K562 (cell line): ENCODE results near the gene ARL6IP1. TPM values are rescaled to one million over a fixed set of nuclear protein-coding genes. Genes with fewer than 3 reads are reported as not detected.
A peak's percentile ranks its signal among the peaks of the same experiment; 100 is the strongest.

Experiments used
- FOXM1 ChIP-seq, 2 experiments: fragments of 450-650 bp in 1 of 2; sonication (generic) in 1 of 2; formaldehyde crosslinking in 1 of 2; IDR thresholded peaks; 2 replicates each; pipeline versions ENCODE4 v1.6.1 to v1.9.0; 2017 to 2022; ENCODE audit warnings: low read depth in 2 of 2, mild to moderate bottlenecking in 2 of 2, missing genetic modification reagents in 1 of 2, moderate library complexity in 1 of 2
- HMG20A ChIP-seq: fragments of 450-650 bp; formaldehyde crosslinking; conservative IDR thresholded peaks from 2 replicates; pipeline ENCODE4 v1.4.0; 2020; ENCODE audit warnings: mild to moderate bottlenecking, mixed read lengths
- MAZ ChIP-seq, 2 experiments: fragments of 450-650 bp in 1 of 2; sonication (generic) in 1 of 2; formaldehyde crosslinking; IDR thresholded peaks in 1 of 2; conservative IDR thresholded peaks in 1 of 2; 2 replicates each; pipeline versions ENCODE4 v1.4.0 to v1.5.0; 2020; ENCODE audit warnings: mild to moderate bottlenecking in 1 of 2, missing genetic modification reagents in 1 of 2
- polyA plus RNA-seq, 8 experiments: library from polyadenylated mRNA; depleted of rRNA in 4 of 8; stranded (reverse) in 5 of 8; unstranded in 3 of 8; fragments of >200 nt; fragmentation: Nextera tagmentation in 2 of 8; fragmentation: Illumina TruSeq in 1 of 8; extraction: Ambion mirVana in 2 of 8; extraction: Trizol in 1 of 8; gene quantifications; 2 replicates each; pipeline versions ENCODE4 v1.2.1 to v1.2.3, GENCODE V29; 2011 to 2014; ENCODE audit warnings: inconsistent platforms in 1 of 8, missing spikeins in 1 of 8
- total RNA-seq, 7 experiments: library from RNA; depleted of rRNA in 6 of 7; stranded (reverse); fragments of >200 nt in 6 of 7; fragmentation: Illumina TruSeq in 2 of 7; extraction: Trizol in 2 of 7; gene quantifications; 2 replicates each; pipeline versions ENCODE4 v1.2.1 to v1.2.3, GENCODE V29; 2011 to 2021; ENCODE audit warnings: low replicate concordance in 1 of 7
- TF ChIP-seq, protein P1 (sequence below): fragments of 250-450 bp; sonication (Bioruptor Pico); IDR thresholded peaks from 2 replicates; pipeline ENCODE4 v1.5.0; 2021; ENCODE audit warnings: mild to moderate bottlenecking, borderline replicate concordance
- TF ChIP-seq, protein P2 (sequence below): sonication (generic); formaldehyde crosslinking; IDR thresholded peaks from 2 replicates; pipeline ENCODE4 v1.8.0; 2022; ENCODE audit warnings: mild to moderate bottlenecking, missing genetic modification reagents
- TF ChIP-seq, protein P3 (sequence below): sonication (generic); formaldehyde crosslinking; IDR thresholded peaks from 2 replicates; pipeline ENCODE4 v1.8.0; 2022; ENCODE audit warnings: missing genetic modification reagents, mild to moderate bottlenecking, moderate library complexity, borderline replicate concordance
- TF ChIP-seq, protein P4 (sequence below): fragments of 250-450 bp; sonication (Bioruptor Pico); IDR thresholded peaks from 2 replicates; pipeline ENCODE4 v1.8.0; 2021; ENCODE audit warnings: mild to moderate bottlenecking, moderate library complexity
- TF ChIP-seq, protein P5 (sequence below): fragments of 250-450 bp; sonication (Bioruptor Pico); IDR thresholded peaks from 2 replicates; pipeline ENCODE4 v1.5.0; 2021; ENCODE audit warnings: mild to moderate bottlenecking, moderate library complexity
- TF ChIP-seq, protein P6 (sequence below): fragments of 200-800 bp; sonication (Bioruptor generic); IDR thresholded peaks from 2 replicates; pipeline ENCODE4 v1.6.1; 2016; ENCODE audit warnings: missing genetic modification characterization, missing compliant biosample characterization

ARL6IP1 gene
- total and polyA plus RNA-seq, 9 of the 15 experiments (the other 6 are each of a cell fraction or from before 2014, with no cell fraction given) = 102 to 391 (median 162) TPM

DNA sequence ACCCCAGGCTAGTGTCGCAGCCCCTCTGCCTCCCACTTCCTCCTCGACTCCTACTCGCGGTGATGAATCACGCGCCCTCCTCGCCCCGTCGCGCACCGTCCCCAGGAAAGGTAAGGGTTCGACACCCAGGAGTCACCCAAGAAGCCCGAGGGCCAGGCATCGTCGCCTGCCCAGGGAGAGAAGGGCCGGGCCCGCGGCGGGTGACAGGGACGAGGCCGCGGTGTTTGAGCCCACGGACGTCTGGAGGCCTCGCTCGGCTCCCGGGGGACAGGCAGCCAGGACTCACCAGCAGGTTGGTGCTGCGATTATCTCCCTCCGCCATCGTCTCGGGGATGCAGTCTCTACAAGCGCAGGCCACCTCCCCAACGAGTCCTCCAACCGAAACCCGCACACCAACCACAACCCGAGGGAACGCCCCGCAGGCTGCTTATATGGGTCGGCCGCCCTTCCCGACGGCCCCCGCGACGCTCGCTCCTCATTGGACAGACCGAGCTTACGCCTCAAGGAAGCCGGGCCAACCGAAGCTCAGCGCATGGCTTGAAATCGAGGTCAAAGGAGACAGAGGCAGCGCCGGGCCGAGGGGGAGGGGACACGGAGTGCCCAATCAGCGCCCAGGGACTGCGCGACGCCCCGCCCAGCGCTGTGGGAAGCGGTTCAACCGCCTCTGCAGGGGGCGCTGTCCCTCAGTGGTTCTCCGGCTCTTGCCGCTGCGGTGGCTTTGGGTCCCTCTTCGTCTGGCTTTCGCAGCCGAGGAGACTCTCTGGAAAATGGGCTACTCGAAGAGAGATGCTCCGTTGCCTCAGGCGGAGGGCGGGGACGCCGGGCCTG, at the start of gene ARL6IP1 (continued):
- TF ChIP-seq, protein P1, sequence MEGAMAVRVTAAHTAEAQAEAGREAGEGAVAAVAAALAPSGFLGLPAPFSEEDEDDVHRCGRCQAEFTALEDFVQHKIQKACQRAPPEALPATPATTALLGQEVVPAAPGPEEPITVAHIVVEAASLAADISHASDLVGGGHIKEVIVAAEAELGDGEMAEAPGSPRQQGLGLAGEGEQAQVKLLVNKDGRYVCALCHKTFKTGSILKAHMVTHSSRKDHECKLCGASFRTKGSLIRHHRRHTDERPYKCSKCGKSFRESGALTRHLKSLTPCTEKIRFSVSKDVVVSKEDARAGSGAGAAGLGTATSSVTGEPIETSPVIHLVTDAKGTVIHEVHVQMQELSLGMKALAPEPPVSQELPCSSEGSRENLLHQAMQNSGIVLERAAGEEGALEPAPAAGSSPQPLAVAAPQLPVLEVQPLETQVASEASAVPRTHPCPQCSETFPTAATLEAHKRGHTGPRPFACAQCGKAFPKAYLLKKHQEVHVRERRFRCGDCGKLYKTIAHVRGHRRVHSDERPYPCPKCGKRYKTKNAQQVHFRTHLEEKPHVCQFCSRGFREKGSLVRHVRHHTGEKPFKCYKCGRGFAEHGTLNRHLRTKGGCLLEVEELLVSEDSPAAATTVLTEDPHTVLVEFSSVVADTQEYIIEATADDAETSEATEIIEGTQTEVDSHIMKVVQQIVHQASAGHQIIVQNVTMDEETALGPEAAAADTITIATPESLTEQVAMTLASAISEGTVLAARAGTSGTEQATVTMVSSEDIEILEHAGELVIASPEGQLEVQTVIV (CRISPR knock-in tag) = no peak
- TF ChIP-seq FOXM1 (IDR thresholded peaks at IDR 0.05; ENCODE audit: low read depth) (peak; percentile 100), FOXM1 (CRISPR knock-in tag; IDR thresholded peaks at IDR 0.05; ENCODE audit: low read depth) (peak; percentile 100), HMG20A (CRISPR knock-in tag) (no peak), MAZ (CRISPR knock-in tag; conservative IDR thresholded peaks at IDR 0.05 in 1 of 2, IDR thresholded peaks at IDR 0.05 in 1 of 2) (peak; percentile 83 to 84; a peak in 3 of 4 replicates)
- TF ChIP-seq, protein P2, sequence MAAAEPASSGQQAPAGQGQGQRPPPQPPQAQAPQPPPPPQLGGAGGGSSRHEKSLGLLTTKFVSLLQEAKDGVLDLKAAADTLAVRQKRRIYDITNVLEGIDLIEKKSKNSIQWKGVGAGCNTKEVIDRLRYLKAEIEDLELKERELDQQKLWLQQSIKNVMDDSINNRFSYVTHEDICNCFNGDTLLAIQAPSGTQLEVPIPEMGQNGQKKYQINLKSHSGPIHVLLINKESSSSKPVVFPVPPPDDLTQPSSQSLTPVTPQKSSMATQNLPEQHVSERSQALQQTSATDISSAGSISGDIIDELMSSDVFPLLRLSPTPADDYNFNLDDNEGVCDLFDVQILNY = peak; percentile 42; the same call in 1 of the 2 replicates
- TF ChIP-seq, protein P3, sequence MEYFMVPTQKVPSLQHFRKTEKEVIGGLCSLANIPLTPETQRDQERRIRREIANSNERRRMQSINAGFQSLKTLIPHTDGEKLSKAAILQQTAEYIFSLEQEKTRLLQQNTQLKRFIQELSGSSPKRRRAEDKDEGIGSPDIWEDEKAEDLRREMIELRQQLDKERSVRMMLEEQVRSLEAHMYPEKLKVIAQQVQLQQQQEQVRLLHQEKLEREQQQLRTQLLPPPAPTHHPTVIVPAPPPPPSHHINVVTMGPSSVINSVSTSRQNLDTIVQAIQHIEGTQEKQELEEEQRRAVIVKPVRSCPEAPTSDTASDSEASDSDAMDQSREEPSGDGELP (CRISPR knock-in tag) = peak; percentile 81
- TF ChIP-seq, protein P4, sequence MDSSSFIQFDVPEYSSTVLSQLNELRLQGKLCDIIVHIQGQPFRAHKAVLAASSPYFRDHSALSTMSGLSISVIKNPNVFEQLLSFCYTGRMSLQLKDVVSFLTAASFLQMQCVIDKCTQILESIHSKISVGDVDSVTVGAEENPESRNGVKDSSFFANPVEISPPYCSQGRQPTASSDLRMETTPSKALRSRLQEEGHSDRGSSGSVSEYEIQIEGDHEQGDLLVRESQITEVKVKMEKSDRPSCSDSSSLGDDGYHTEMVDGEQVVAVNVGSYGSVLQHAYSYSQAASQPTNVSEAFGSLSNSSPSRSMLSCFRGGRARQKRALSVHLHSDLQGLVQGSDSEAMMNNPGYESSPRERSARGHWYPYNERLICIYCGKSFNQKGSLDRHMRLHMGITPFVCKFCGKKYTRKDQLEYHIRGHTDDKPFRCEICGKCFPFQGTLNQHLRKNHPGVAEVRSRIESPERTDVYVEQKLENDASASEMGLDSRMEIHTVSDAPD (CRISPR knock-in tag) = no peak
- TF ChIP-seq, protein P5, sequence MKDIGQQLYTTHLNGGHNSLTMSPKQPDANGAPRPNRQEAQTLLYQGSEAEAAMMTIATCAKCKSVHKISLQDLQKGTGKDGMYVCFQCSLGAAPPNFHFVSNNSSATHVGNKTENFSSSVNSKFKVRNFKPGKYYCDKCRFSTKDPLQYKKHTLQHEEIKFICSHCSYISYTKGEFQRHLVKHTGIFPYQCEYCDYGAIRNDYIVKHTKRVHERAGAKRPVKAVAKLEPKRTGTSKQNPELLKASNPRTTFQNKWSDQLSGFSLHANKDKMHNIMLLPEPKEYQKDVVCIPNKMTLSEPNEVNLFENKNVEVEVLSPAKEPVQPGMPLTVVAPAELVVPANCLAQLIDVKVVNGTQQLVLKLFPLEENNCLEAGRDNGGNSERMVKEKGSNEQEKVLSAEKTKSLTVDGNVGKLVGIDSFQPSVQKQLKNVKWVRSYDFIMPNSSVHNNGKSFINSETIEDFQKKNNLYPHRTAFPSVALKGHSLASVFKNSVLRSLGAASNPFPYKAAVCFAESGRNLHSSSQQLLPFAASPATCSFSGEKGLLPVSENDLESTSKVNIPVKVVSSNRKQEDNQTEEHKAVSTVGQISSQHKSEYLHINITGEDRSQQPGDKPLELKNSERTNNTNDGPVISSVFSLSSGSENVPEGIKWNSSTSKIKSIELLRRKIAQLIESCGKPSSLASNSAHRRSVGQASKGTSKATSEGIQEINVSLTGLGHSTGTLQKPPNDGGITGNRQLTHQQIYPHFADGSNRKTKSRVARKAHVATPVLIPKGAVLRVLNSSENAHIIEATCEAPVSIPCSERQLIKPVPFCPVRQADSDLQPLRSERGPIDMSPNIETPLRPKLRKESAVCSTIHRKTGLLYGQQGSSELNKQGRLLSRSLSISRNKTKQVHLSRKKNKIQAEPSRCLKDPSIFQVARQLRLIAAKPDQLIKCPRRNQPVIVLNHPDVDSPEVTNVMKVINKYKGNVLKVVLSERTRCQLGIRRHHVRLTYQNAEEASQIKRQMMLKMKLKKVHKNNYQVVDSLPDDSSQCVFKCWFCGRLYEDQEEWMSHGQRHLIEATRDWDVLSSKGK (CRISPR knock-in tag) = no peak
- TF ChIP-seq, protein P6, sequence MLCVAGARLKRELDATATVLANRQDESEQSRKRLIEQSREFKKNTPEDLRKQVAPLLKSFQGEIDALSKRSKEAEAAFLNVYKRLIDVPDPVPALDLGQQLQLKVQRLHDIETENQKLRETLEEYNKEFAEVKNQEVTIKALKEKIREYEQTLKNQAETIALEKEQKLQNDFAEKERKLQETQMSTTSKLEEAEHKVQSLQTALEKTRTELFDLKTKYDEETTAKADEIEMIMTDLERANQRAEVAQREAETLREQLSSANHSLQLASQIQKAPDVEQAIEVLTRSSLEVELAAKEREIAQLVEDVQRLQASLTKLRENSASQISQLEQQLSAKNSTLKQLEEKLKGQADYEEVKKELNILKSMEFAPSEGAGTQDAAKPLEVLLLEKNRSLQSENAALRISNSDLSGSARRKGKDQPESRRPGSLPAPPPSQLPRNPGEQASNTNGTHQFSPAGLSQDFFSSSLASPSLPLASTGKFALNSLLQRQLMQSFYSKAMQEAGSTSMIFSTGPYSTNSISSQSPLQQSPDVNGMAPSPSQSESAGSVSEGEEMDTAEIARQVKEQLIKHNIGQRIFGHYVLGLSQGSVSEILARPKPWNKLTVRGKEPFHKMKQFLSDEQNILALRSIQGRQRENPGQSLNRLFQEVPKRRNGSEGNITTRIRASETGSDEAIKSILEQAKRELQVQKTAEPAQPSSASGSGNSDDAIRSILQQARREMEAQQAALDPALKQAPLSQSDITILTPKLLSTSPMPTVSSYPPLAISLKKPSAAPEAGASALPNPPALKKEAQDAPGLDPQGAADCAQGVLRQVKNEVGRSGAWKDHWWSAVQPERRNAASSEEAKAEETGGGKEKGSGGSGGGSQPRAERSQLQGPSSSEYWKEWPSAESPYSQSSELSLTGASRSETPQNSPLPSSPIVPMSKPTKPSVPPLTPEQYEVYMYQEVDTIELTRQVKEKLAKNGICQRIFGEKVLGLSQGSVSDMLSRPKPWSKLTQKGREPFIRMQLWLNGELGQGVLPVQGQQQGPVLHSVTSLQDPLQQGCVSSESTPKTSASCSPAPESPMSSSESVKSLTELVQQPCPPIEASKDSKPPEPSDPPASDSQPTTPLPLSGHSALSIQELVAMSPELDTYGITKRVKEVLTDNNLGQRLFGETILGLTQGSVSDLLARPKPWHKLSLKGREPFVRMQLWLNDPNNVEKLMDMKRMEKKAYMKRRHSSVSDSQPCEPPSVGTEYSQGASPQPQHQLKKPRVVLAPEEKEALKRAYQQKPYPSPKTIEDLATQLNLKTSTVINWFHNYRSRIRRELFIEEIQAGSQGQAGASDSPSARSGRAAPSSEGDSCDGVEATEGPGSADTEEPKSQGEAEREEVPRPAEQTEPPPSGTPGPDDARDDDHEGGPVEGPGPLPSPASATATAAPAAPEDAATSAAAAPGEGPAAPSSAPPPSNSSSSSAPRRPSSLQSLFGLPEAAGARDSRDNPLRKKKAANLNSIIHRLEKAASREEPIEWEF (CRISPR knock-in tag) = no peak
